ENCODE data around the gene ELMOD1. TPM values are rescaled to one million over a fixed set of nuclear protein-coding genes. Genes with fewer than 3 reads are reported as not detected.

ELMOD1 gene
- total and polyA plus RNA-seq, 2 donors (not counting 1 experiment from before 2014, with no cell fraction given) = not detected

DNA sequence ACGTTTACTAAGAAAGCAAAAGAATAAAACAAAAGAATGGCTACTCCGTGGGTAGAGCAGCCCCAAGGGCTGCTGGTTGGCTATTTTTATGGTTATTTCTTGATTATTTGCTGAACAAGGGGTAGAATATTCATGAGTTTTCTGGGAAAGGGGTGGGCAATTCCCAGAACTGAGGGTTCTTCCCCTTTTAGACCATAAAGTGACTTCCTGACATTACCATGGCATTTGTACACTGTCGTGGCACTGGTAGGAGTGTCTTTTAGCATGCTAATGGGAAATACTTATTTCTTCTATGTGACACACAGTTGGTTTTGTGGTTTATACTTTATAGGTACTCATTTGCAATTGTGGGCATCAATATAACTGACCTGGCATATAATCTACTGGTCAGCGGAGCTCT lies 64.7 kb downstream of the ELMOD1 start:
- H3K4me2 ChIP-seq (replicated peaks; ENCODE audit: low read depth, low read length, poor library complexity, severe bottlenecking) = no peak overlapping the region
- H2AFZ ChIP-seq (ENCODE audit: insufficient read depth, low read depth, low read length, poor library complexity, severe bottlenecking) = no peak overlapping the region
- no peak overlapping the region for H3K9ac ChIP-seq (ENCODE audit: low read length)
- Mint-ChIP-seq H3K27me3 (peaks cover 14% of the 10 kb centered on the region), H3K4me1 (peaks cover 4% of the 10 kb centered on the region), H3K4me3 (no peak overlapping the region), H3K9me3 (ENCODE audit: insufficient read depth) (no peaks in the 10 kb centered on the region), H3K27ac (no peak overlapping the region)
- CTCF ChIA-PET = no interaction called here
- no peak overlapping the region for H3K4me3 ChIP-seq (ENCODE audit: control extremely low read depth in 1 of 5, extremely low read depth in 1 of 5, insufficient read depth in 1 of 5, low read depth in 2 of 5, low read length in 4 of 5)
- TF ChIP-seq EZH2 (IDR thresholded peaks at IDR 0.05; ENCODE audit: borderline replicate concordance, insufficient read depth, low read depth, low read length, poor library complexity, severe bottlenecking) (no peak), CTCF (IDR thresholded peaks at IDR 0.05) (no peak)
- H3K79me2 ChIP-seq (ENCODE audit: control insufficient read depth, insufficient read depth, low read length) = no peaks in the 10 kb centered on the region
- POLR2A ChIA-PET = no interaction called here
- no peak for DNase-seq
- H4K20me1 ChIP-seq (ENCODE audit: control insufficient read depth, insufficient read depth, low read length, poor library complexity, severe bottlenecking) = no peaks in the 10 kb centered on the region
- no peaks in the 10 kb centered on the region for H3K36me3 ChIP-seq (replicated peaks in 1 of 2; ENCODE audit: control extremely low read depth in 1 of 2, control insufficient read depth in 1 of 2, extremely low read depth in 1 of 2, insufficient read depth in 2 of 2, low read length in 1 of 2)
- no peak overlapping the region for H3K27ac ChIP-seq (ENCODE audit: low read length in 2 of 2)
- ATAC-seq (ENCODE audit: low read depth) = no peak
- H3K9me3 ChIP-seq (ENCODE audit: control extremely low read depth in 1 of 3, control insufficient read depth in 2 of 3, insufficient read depth in 1 of 3, low read length in 2 of 3) = no peaks in the 10 kb centered on the region
- WGBS (ENCODE audit: insufficient coverage) = 29% methylated on average over 2 of the region's 4 CpGs
- peaks cover 0 to 8% (median 2%) of the 10 kb centered on the region in 4 experiments for H3K27me3 ChIP-seq (replicated peaks in 1 of 4; ENCODE audit: control extremely low read depth in 1 of 4, control insufficient read depth in 3 of 4, insufficient read depth in 4 of 4, low read length in 3 of 4)
- intact Hi-C loops (cut with micrococcal nuclease) = no loop called here
- no peaks in the 10 kb centered on the region for H3K4me1 ChIP-seq (ENCODE audit: control insufficient read depth in 2 of 2, insufficient read depth in 2 of 2, low read length in 2 of 2)

GRCh38 chr11:107659310-107659709 lies 68.4 kb downstream of the ELMOD1 start:
- Histone ChIP-seq H3K9ac (ENCODE audit: low read length) (no peak overlapping the region), H3K79me2 (ENCODE audit: control insufficient read depth, insufficient read depth, low read length) (no peaks in the 10 kb centered on the region), H3K27me3 (replicated peaks in 1 of 4; ENCODE audit: control extremely low read depth in 1 of 4, control insufficient read depth in 3 of 4, insufficient read depth in 4 of 4, low read length in 3 of 4) (no peaks in the 10 kb centered on the region), H3K4me3 (ENCODE audit: control extremely low read depth in 1 of 5, extremely low read depth in 1 of 5, insufficient read depth in 1 of 5, low read depth in 2 of 5, low read length in 4 of 5) (no peak overlapping the region), H3K36me3 (replicated peaks in 1 of 2; ENCODE audit: control extremely low read depth in 1 of 2, control insufficient read depth in 1 of 2, extremely low read depth in 1 of 2, insufficient read depth in 2 of 2, low read length in 1 of 2) (no peaks in the 10 kb centered on the region), H4K20me1 (ENCODE audit: control insufficient read depth, insufficient read depth, low read length, poor library complexity, severe bottlenecking) (no peaks in the 10 kb centered on the region), H3K27ac (ENCODE audit: low read length in 2 of 2) (no peak overlapping the region), H3K4me1 (ENCODE audit: control insufficient read depth in 2 of 2, insufficient read depth in 2 of 2, low read length in 2 of 2) (no peaks in the 10 kb centered on the region), H3K4me2 (replicated peaks; ENCODE audit: low read depth, low read length, poor library complexity, severe bottlenecking) (no peak overlapping the region), H3K9me3 (ENCODE audit: control extremely low read depth in 1 of 3, control insufficient read depth in 2 of 3, insufficient read depth in 1 of 3, low read length in 2 of 3) (no peaks in the 10 kb centered on the region), H2AFZ (ENCODE audit: insufficient read depth, low read depth, low read length, poor library complexity, severe bottlenecking) (no peak overlapping the region)
- Mint-ChIP-seq H3K9me3 (ENCODE audit: insufficient read depth) (no peaks in the 10 kb centered on the region), H3K4me1 (peaks cover 4% of the 10 kb centered on the region), H3K4me3 (no peak overlapping the region), H3K27ac (no peak overlapping the region), H3K27me3 (peaks cover 13% of the 10 kb centered on the region)
- TF ChIP-seq EZH2 (IDR thresholded peaks at IDR 0.05; ENCODE audit: borderline replicate concordance, insufficient read depth, low read depth, low read length, poor library complexity, severe bottlenecking) (no peak), CTCF (IDR thresholded peaks at IDR 0.05) (no peak)
- ATAC-seq (ENCODE audit: low read depth) = no peak
- ChIA-PET CTCF (no interaction called here), POLR2A (no interaction called here)
- intact Hi-C loops (cut with micrococcal nuclease) = no loop called here
- no peak for DNase-seq
